HEK293 (cell line): ENCODE measurements around the gene ATG4A.

Experiments used
- CTCF ChIA-PET: fragments of 350-600 bp; formaldehyde crosslinking; extraction: SDS; loops from one replicate; lab custom pipeline; 2021; ENCODE audit warnings: antibody characterized with exemption; lab: Yijun Ruan, JAX
- POLR2A ChIA-PET: fragments of 300-600 bp; formaldehyde crosslinking; extraction: SDS; loops from one replicate; lab custom pipeline; 2020; ENCODE audit warnings: antibody characterized with exemption, inconsistent platforms; lab: Yijun Ruan, JAX
- H3K27ac ChIP-seq: fragments of 200-500 bp; sonication (Bioruptor generic); 2 replicates; pipeline ENCODE4 v1.5.1; 2014; ENCODE audit warnings: low read depth, low read length, control low read depth, inconsistent platforms; ENCODE audit errors: extremely low read depth
- H3K36me3 ChIP-seq, 2 experiments: fragments of 200-500 bp in 1 of 2; sonication (Bioruptor generic) in 1 of 2; 1 replicate in 1 of 2; 2 replicates in 1 of 2; pipeline ENCODE4 v1.5.1; 2014 to 2017; ENCODE audit warnings: inconsistent platforms in 2 of 2, low read length in 2 of 2; ENCODE audit not compliant: control insufficient read depth in 2 of 2, insufficient read depth in 1 of 2
- H3K4me1 ChIP-seq: fragments of 200-500 bp; sonication (Bioruptor generic); 2 replicates; pipeline ENCODE4 v1.5.1; 2014; ENCODE audit warnings: mild to moderate bottlenecking, low read length, inconsistent platforms; ENCODE audit not compliant: control insufficient read depth, insufficient read depth
- H3K4me3 ChIP-seq: 2 replicates; pipeline ENCODE4 v1.5.1; 2011; ENCODE audit warnings: low read depth, mild to moderate bottlenecking, control low read depth, low read length, moderate library complexity
- H3K9me3 ChIP-seq: fragments of 200-500 bp; sonication (Bioruptor generic); 2 replicates; pipeline ENCODE4 v1.5.1; 2014; ENCODE audit warnings: low read depth, low read length, inconsistent platforms; ENCODE audit not compliant: control insufficient read depth, insufficient read depth
- KLF7 ChIP-seq: fragments of 450-650 bp; formaldehyde crosslinking; IDR thresholded peaks from 2 replicates; pipeline ENCODE4 v1.5.1; 2016; ENCODE audit warnings: missing biosample characterization, missing genetic modification characterization, borderline replicate concordance
- MYNN ChIP-seq: fragments of 450-650 bp; formaldehyde crosslinking; IDR thresholded peaks from 2 replicates; pipeline ENCODE4 v1.5.1; 2016; ENCODE audit warnings: missing biosample characterization, missing genetic modification characterization, borderline replicate concordance
- ZNF121 ChIP-seq: fragments of 450-650 bp; formaldehyde crosslinking; IDR thresholded peaks from 2 replicates; pipeline ENCODE4 v1.5.1; 2016; ENCODE audit warnings: missing biosample characterization, missing genetic modification characterization
- ZNF175 ChIP-seq: fragments of 450-650 bp; formaldehyde crosslinking; IDR thresholded peaks from 2 replicates; pipeline ENCODE4 v1.5.1; 2016; ENCODE audit warnings: missing biosample characterization, missing genetic modification characterization
- ZNF23 ChIP-seq: fragments of 450-650 bp; formaldehyde crosslinking; IDR thresholded peaks from 2 replicates; pipeline ENCODE4 v1.5.1; 2016; ENCODE audit warnings: missing biosample characterization, missing genetic modification characterization, borderline replicate concordance
- ZNF350 ChIP-seq: fragments of 450-650 bp; formaldehyde crosslinking; IDR thresholded peaks from 2 replicates; pipeline ENCODE4 v1.5.0; 2017; ENCODE audit warnings: missing biosample characterization, mild to moderate bottlenecking, missing genetic modification characterization
- ZNF404 ChIP-seq: fragments of 450-650 bp; formaldehyde crosslinking; IDR thresholded peaks from 2 replicates; pipeline ENCODE4 v1.5.1; 2017; ENCODE audit warnings: missing biosample characterization, missing genetic modification characterization
- ZNF555 ChIP-seq: fragments of 450-650 bp; formaldehyde crosslinking; conservative IDR thresholded peaks from 2 replicates; pipeline ENCODE4 v1.5.1; 2017; ENCODE audit warnings: missing biosample characterization, mild to moderate bottlenecking, missing genetic modification characterization, inconsistent platforms
- ZNF621 ChIP-seq: fragments of 450-650 bp; formaldehyde crosslinking; IDR thresholded peaks from 2 replicates; pipeline ENCODE4 v1.5.1; 2017; ENCODE audit warnings: missing biosample characterization, missing genetic modification characterization
- ZNF785 ChIP-seq: fragments of 450-650 bp; formaldehyde crosslinking; IDR thresholded peaks from 2 replicates; pipeline ENCODE4 v1.5.1; 2016; ENCODE audit warnings: missing biosample characterization, missing genetic modification characterization
- TF ChIP-seq, protein P1 (sequence below): fragments of 450-650 bp; formaldehyde crosslinking; IDR thresholded peaks from 2 replicates; pipeline ENCODE4 v1.5.1; 2016; ENCODE audit warnings: missing biosample characterization, missing genetic modification characterization
- TF ChIP-seq, protein P2 (sequence below): fragments of 450-650 bp; formaldehyde crosslinking; IDR thresholded peaks from 2 replicates; pipeline ENCODE4 v1.5.1; 2016; ENCODE audit warnings: missing biosample characterization, missing genetic modification characterization
- TF ChIP-seq, protein P3 (sequence below): fragments of 450-650 bp; formaldehyde crosslinking; IDR thresholded peaks from 2 replicates; pipeline ENCODE4 v1.5.1; 2017; ENCODE audit warnings: missing biosample characterization, mild to moderate bottlenecking, missing genetic modification characterization, moderate library complexity
- TF ChIP-seq, protein P4 (sequence below): fragments of 450-650 bp; formaldehyde crosslinking; IDR thresholded peaks from 2 replicates; pipeline ENCODE4 v1.5.1; 2016; ENCODE audit warnings: missing biosample characterization, missing genetic modification characterization

ATG4A gene

DNA sequence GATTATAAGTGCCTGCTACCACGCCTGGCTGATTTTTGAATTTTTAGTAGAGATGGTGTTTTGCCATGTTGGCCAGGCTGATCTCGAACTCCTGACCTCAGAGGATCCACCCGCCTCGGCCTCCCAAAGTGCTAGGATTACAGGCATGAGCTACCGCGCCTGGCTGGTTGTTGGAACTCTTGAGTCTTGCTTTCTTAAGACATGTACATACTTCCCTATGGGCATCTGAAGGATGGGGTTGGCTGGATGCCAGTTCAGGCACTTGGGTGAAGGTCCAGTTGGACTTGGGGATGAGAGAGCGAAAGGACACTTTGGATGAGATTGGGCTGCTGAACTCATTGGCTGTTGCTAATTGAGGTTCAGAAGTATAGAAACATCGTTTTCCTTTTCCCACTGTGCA is 40.5 kb downstream of the ATG4A start (continued):
- TF ChIP-seq ZNF121 (no peak), ZNF23 (no peak)
- TF ChIP-seq, protein P1, sequence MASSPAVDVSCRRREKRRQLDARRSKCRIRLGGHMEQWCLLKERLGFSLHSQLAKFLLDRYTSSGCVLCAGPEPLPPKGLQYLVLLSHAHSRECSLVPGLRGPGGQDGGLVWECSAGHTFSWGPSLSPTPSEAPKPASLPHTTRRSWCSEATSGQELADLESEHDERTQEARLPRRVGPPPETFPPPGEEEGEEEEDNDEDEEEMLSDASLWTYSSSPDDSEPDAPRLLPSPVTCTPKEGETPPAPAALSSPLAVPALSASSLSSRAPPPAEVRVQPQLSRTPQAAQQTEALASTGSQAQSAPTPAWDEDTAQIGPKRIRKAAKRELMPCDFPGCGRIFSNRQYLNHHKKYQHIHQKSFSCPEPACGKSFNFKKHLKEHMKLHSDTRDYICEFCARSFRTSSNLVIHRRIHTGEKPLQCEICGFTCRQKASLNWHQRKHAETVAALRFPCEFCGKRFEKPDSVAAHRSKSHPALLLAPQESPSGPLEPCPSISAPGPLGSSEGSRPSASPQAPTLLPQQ: no peak
- TF ChIP-seq, protein P2, sequence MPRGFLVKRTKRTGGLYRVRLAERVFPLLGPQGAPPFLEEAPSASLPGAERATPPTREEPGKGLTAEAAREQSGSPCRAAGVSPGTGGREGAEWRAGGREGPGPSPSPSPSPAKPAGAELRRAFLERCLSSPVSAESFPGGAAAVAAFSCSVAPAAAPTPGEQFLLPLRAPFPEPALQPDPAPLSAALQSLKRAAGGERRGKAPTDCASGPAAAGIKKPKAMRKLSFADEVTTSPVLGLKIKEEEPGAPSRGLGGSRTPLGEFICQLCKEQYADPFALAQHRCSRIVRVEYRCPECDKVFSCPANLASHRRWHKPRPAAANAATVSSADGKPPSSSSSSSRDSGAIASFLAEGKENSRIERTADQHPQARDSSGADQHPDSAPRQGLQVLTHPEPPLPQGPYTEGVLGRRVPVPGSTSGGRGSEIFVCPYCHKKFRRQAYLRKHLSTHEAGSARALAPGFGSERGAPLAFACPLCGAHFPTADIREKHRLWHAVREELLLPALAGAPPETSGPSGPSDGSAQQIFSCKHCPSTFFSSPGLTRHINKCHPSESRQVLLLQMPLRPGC (tag by site-specific recombination): no peak

DNA sequence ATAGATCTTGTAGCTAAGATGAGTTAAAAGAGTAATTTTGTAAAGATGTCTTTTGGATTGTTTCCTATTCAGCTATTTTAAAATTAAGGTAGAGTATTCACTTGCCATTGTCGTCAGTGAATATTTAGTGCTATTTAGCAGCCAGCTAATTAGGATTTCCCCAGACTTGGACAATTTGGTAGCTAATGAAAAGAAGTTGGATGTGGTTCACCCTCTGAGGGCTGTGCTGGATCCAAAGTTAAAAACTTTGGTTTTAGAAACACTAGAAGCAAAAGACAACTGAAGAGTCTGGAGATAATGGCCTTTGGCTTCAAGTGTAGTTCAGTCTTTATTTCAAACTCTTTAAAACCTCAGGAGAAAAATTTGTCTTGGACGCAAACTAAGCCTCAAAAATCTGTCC is 41.3 kb downstream of the ATG4A start:
- ChIA-PET CTCF (no interaction called here), POLR2A (no interaction called here)
- Histone ChIP-seq H3K4me1 (no peaks in the 10 kb centered on the region), H3K27ac (no peak overlapping the region), H3K36me3 (peaks cover 0 to 26% of the 10 kb centered on the region in 2 experiments; a peak in 2 of 3 replicates), H3K9me3 (no peaks in the 10 kb centered on the region), H3K4me3 (no peak overlapping the region)
- TF ChIP-seq ZNF621 (tag by site-specific recombination): no peak

DNA sequence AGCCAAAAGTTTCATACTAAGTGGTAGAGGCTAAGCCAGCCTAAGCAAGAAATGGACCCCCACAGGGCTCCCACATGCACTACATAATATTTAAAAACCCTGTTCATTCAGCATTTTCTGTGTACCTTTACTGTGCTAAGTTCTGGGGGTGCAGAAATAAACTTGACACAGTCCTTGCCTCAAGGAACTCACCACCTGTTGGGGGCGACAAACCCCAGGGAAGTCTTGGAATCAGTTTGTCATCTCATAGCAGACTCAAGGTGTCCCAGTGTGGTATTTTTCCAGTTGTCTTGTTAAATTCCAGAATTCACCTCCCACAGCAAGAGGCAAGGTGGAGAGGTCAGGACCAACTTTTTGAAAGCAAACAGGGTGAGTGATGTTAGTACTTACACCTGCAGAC is 43.1 kb downstream of the ATG4A start:
- CTCF ChIA-PET: no interaction called here
- no peak overlapping the region for H3K27ac ChIP-seq
- H3K4me1 ChIP-seq: no peaks in the 10 kb centered on the region
- TF ChIP-seq ZNF785 (no peak), ZNF350 (no peak), ZNF555 (no peak), ZNF404 (tag by site-specific recombination) (no peak), ZNF175 (tag by site-specific recombination) (no peak), KLF7 (tag by site-specific recombination) (no peak), MYNN (no peak)
- TF ChIP-seq, protein P3, sequence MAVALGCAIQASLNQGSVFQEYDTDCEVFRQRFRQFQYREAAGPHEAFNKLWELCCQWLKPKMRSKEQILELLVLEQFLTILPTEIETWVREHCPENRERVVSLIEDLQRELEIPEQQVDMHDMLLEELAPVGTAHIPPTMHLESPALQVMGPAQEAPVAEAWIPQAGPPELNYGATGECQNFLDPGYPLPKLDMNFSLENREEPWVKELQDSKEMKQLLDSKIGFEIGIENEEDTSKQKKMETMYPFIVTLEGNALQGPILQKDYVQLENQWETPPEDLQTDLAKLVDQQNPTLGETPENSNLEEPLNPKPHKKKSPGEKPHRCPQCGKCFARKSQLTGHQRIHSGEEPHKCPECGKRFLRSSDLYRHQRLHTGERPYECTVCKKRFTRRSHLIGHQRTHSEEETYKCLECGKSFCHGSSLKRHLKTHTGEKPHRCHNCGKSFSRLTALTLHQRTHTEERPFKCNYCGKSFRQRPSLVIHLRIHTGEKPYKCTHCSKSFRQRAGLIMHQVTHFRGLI (tag by site-specific recombination): no peak
- TF ChIP-seq, protein P4, sequence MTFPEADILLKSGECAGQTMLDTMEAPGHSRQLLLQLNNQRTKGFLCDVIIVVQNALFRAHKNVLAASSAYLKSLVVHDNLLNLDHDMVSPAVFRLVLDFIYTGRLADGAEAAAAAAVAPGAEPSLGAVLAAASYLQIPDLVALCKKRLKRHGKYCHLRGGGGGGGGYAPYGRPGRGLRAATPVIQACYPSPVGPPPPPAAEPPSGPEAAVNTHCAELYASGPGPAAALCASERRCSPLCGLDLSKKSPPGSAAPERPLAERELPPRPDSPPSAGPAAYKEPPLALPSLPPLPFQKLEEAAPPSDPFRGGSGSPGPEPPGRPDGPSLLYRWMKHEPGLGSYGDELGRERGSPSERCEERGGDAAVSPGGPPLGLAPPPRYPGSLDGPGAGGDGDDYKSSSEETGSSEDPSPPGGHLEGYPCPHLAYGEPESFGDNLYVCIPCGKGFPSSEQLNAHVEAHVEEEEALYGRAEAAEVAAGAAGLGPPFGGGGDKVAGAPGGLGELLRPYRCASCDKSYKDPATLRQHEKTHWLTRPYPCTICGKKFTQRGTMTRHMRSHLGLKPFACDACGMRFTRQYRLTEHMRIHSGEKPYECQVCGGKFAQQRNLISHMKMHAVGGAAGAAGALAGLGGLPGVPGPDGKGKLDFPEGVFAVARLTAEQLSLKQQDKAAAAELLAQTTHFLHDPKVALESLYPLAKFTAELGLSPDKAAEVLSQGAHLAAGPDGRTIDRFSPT: no peak
- TF ChIP-seq, all 188 proteins: peak for 0
- no peaks in the 10 kb centered on the region for H3K9me3 ChIP-seq
- no peak overlapping the region for H3K4me3 ChIP-seq
- POLR2A ChIA-PET: no interaction called here
- H3K36me3 ChIP-seq: peaks cover 0 to 41% of the 10 kb centered on the region in 2 experiments; a peak in 2 of 3 replicates
